ENCODE measurements around the gene CDK9.

GRCh38 chr9:127809540-127810377, 23.9 kb downstream of the CDK9 start:
- TF ChIP-seq CTCF (optimal IDR thresholded peaks at IDR 0.05 in 1 of 3, IDR thresholded peaks at IDR 0.05 in 1 of 3, conservative IDR thresholded peaks at IDR 0.05 in 1 of 3; ENCODE audit: extremely low read depth in 1 of 3, insufficient read depth in 2 of 3, low read length in 3 of 3) (no peak), EZH2 (IDR thresholded peaks at IDR 0.05; ENCODE audit: low read length) (no peak)
